Suprapubic skin (tissue), 3 donors: Measurements from ENCODE around the gene AKT1.

Experiments
- CTCF ChIP-seq, 2 donors: fragments of 200-600 bp in 1 of 2; fragments of 450-650 bp in 1 of 2; sonication (generic) in 1 of 2; IDR thresholded peaks; one replicate each; pipeline ENCODE4 v1.5.1; 2016 to 2019; ENCODE audit warnings: antibody characterized with exemption in 2 of 2, mild to moderate bottlenecking in 1 of 2, moderate library complexity in 1 of 2
- EP300 ChIP-seq: sonication (generic); formaldehyde crosslinking; IDR thresholded peaks from one replicate; pipeline ENCODE4 v1.6.1; 2017; ENCODE audit warnings: antibody characterized with exemption
- POLR2A ChIP-seq, 2 donors: fragments of 450-650 bp; IDR thresholded peaks; one replicate each; pipeline ENCODE4 v1.6.1; 2017; ENCODE audit warnings: antibody characterized with exemption in 2 of 2, mild to moderate bottlenecking in 2 of 2, moderate library complexity in 2 of 2

- TF ChIP-seq CTCF (IDR thresholded peaks at IDR 0.05) (no peak), EP300 (no peak), POLR2A (IDR thresholded peaks at IDR 0.05) (no peak)
Measured at GRCh38 chr14:104739546-104740516, 55.7 kb downstream of the AKT1 start.
